Dedifferentiated amniotic fluid mesenchymal stem cell (primary cell): Measurements from ENCODE around the gene PLCL2.
"Not testable (repeated sequence)": the region's sequence is repeated elsewhere in the genome, so short reads cannot be mapped to it uniquely, and the experiment has no call there.

ENCODE experiments used
- DNase-seq: peaks from one replicate; pipeline ENCODE4 v3.0.0-alpha.2; 2016; ENCODE audit errors: extremely low spot score

PLCL2 gene

GRCh38 chr3:17075907-17076306, 191.2 kb downstream of the PLCL2 start:
- no peak for DNase-seq

- no peak for DNase-seq
These were observed 192.3 kb downstream of the PLCL2 start for GRCh38 chr3:17076940-17077605.

- DNase-seq = no peak
These were observed 192.9 kb downstream of the PLCL2 start for GRCh38 chr3:17077606-17078005.

- no peak for DNase-seq
These were observed 194.2 kb downstream of the PLCL2 start for GRCh38 chr3:17078926-17079465.

GRCh38 chr3:17079933-17080332, 195.2 kb downstream of the PLCL2 start:
- DNase-seq = no peak

DNA sequence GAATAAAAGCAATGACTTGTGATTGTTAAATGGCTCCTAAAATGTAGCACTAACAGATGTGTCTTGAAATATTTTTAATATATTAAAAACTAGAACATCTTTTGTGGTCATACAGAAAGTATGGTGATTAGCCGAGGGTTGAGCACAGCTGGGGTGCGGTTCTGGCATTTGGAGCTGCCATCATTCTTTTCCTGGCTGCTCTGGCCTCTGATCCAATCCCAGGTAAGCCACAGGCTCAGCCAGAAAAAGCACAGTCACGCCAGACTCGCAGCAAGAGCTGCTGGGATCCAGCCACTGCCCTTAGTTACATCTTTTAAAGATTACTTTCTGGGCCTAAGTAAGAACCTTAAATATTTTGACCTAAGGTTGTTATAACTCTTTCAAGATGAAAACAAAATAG, 196.8 kb downstream of the PLCL2 start:
- DNase-seq = no peak

GRCh38 chr3:17087509-17087908, 202.8 kb downstream of the PLCL2 start:
- no peak for DNase-seq

GRCh38 chr3:17088017-17088416, 203.3 kb downstream of the PLCL2 start:
- DNase-seq = no peak

- DNase-seq = no peak
These were observed 204.0 kb downstream of the PLCL2 start for GRCh38 chr3:17088602-17089313.

- DNase-seq = no peak
These were observed 204.6 kb downstream of the PLCL2 start for GRCh38 chr3:17089314-17089700.

DNA sequence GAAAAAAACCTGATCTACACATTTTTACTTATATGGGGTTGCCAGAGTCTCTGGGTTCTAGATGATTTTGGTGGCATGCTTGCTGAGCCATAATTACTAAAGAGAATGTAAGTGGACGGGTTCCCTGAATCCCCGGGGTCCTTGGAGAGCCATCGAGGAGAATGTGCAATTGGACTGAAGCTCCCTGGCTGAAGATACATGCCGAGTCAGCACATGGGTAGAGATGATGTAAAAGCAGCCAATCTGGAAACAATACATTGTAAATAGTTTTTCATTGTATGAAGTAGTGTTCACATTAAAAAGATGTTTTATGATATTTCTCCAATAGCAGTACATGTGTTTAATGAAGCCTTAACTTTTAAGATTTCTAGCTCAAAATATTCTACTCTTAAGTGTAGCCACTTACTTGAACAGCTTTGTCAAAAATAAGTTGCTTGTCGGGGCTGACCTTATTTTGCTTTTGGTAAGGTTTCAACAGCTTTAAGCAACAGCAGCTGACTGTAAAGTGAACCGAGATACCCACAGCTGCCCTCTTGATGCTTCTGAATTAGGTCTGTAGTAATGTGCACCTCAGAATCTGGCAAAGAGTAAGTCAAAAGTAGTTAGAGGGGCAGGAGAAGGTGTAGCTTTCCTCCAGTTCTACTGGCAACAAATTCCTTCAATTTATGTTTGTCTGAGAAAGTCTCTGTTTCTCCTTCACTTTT, 205.7 kb downstream of the PLCL2 start:
- DNase-seq = no peak

- DNase-seq = no peak
These were observed 207.3 kb downstream of the PLCL2 start for GRCh38 chr3:17091910-17092582.

DNA sequence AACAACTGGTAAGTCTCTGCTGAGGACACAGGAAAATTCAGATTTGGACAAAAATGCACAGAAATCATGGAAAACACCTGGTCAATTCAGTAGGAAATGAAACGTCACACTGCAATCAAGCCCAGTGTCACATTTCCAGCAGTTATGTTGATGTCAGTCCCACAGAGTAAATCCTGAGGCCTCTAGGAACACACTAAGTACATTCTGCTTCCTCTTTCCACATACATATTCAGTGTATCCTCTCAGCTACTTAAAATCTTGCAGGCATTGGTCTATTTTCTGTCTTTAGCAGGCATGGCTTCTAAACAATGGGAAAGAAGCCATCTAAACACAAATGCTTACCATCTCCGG, 207.8 kb downstream of the PLCL2 start:
- no peak for DNase-seq

- no peak for DNase-seq
These were observed 209.8 kb downstream of the PLCL2 start for GRCh38 chr3:17094551-17094950.

DNA sequence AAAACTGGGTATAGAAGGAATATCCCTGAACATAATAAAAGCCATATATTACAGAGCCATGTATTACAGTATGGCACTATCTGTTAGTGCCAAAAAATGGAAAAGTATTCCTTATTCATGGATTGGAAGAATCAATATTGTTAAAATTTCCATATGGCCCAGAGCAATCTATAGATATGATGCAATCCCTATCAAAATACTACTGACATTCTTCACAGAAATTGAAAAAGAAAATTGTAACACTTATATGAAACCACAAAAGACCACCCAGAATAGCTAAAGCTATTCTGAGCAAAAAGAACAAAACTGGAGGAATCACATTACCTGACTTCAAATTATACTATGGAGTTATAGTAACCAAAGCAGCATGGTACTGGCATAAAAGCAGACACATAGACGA, 218.8 kb downstream of the PLCL2 start:
- DNase-seq = no peak

DNA sequence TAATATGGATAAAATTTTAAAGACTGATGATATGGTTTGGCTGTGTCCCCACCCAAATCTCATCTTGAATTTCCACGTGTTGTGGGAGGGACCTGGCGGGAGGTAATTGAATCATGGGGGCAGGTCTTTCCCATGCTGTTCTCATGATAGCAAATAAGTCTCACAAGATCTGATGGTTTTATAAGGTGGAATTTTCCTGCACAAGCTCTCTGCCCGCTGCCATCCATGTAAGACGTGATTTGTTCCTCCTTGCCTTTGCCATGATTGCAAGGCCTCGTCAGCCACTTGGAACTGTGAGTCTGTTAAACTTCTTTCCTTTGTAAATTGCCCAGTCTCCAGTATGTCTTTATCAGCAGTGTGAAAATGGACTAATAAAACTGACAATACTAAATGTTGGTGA, 222.0 kb downstream of the PLCL2 start:
- not testable (repeated sequence) for DNase-seq

DNA sequence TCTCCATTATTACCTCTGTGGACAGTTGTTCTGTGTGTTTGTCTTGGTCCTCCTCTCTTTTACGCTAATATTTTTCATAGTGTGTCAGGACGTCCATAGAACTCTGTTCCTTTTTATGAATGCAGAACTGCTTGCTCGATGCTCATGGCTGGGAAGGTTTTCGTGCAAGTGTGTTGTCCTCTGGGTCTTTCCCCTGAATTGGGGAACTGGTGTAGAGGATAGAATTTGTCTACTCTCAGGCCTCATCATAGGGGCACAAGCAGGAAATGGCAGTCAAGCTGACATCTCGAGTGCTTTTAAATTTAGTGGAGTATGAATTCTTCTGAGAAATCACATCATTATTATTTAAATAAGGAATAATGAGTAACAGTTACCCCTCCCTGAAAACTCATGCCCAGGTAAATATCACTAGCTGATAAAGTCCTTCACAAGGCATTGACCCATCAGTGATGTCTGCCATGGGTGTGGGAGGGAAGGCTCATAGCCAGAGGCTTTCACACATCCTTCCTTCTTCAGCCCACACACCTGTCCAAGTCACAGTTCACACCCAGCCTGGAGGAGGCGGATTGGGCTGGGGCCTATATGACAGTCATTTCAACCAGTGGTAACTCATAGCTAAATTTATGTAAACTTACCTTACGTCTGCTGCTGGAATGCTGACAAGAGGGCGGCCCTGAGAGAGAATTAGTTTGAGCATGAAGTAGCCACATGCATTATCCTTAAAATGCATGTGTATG, 226.1 kb downstream of the PLCL2 start:
- no peak for DNase-seq

DNA sequence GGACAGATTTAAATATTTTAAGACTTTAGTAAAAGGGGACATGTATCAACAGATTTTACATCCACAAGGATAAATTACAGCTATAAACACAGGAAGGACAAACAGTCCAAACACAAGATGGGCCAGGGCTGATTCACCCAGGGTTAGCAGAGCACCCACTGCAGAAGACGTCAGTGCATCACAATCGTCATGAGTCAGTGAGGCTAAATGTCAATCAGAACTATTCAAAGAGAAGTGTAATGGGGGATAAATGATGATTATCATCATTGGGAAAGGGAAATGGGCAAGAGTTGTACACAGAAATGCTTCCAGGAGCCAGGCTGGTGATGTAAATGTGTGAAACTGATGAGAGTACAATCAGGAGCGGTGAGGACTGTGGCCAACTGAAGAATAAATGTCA, 226.8 kb downstream of the PLCL2 start:
- DNase-seq = no peak

- no peak for DNase-seq
These were observed 230.4 kb downstream of the PLCL2 start for GRCh38 chr3:17115186-17115585.

DNA sequence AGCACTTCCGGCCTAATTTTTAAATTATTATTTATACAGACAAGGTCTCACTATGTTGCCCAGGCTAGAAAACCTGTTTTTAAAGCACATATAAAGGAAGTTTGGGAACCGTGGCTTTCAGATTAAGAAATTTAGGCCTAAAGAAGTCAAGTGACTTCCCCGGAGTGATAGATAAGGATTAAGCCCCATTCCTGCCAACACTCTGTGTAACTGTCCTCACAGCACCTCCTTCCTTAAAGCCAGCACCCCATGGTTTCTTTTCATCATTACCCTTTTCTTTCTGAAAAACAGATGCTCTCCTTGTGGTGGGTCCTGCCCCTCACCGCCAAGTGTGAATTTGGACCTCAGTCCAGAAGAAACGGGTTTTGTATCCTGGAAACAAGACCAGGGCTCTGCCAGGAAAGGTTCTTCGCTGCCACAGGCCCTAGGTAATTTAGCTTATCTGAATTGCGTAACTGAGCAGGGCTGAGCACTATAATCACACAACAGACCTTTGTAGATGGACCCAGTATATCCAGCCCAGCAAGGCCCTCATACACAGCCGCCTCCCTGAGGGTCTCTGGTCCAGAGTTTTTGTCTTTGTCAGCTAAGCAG, 231.3 kb downstream of the PLCL2 start:
- no peak for DNase-seq

- DNase-seq = no peak
These were observed 234.0 kb downstream of the PLCL2 start for GRCh38 chr3:17118771-17119170.
